HEK293 (cell line): ENCODE results near the gene RETREG3.

Experiments used
- CTCF ChIA-PET: fragments of 350-600 bp; formaldehyde crosslinking; extraction: SDS; loops from one replicate; lab custom pipeline; 2021; ENCODE audit warnings: antibody characterized with exemption; lab: Yijun Ruan, JAX
- POLR2A ChIA-PET: fragments of 300-600 bp; formaldehyde crosslinking; extraction: SDS; loops from one replicate; lab custom pipeline; 2020; ENCODE audit warnings: antibody characterized with exemption, inconsistent platforms; lab: Yijun Ruan, JAX
- H3K27ac ChIP-seq: fragments of 200-500 bp; sonication (Bioruptor generic); 2 replicates; pipeline ENCODE4 v1.5.1; 2014; ENCODE audit warnings: low read depth, low read length, control low read depth, inconsistent platforms; ENCODE audit errors: extremely low read depth
- H3K36me3 ChIP-seq, 2 experiments: fragments of 200-500 bp in 1 of 2; sonication (Bioruptor generic) in 1 of 2; 1 replicate in 1 of 2; 2 replicates in 1 of 2; pipeline ENCODE4 v1.5.1; 2014 to 2017; ENCODE audit warnings: inconsistent platforms in 2 of 2, low read length in 2 of 2; ENCODE audit not compliant: control insufficient read depth in 2 of 2, insufficient read depth in 1 of 2
- H3K4me1 ChIP-seq: fragments of 200-500 bp; sonication (Bioruptor generic); 2 replicates; pipeline ENCODE4 v1.5.1; 2014; ENCODE audit warnings: mild to moderate bottlenecking, low read length, inconsistent platforms; ENCODE audit not compliant: control insufficient read depth, insufficient read depth
- H3K4me3 ChIP-seq: 2 replicates; pipeline ENCODE4 v1.5.1; 2011; ENCODE audit warnings: low read depth, mild to moderate bottlenecking, control low read depth, low read length, moderate library complexity
- H3K9me3 ChIP-seq: fragments of 200-500 bp; sonication (Bioruptor generic); 2 replicates; pipeline ENCODE4 v1.5.1; 2014; ENCODE audit warnings: low read depth, low read length, inconsistent platforms; ENCODE audit not compliant: control insufficient read depth, insufficient read depth
- ELK4 ChIP-seq: IDR thresholded peaks from 2 replicates; pipeline ENCODE4 v1.6.1; 2011; ENCODE audit warnings: mild to moderate bottlenecking, low read depth, low read length, borderline replicate concordance
- GFI1B ChIP-seq: fragments of 450-650 bp; formaldehyde crosslinking; IDR thresholded peaks from 2 replicates; pipeline ENCODE4 v1.5.1; 2016; ENCODE audit warnings: missing biosample characterization, missing genetic modification characterization
- GLI4 ChIP-seq: fragments of 450-650 bp; formaldehyde crosslinking; IDR thresholded peaks from 2 replicates; pipeline ENCODE4 v1.5.1; 2016; ENCODE audit warnings: missing biosample characterization, missing genetic modification characterization
- GLIS1 ChIP-seq: fragments of 450-650 bp; formaldehyde crosslinking; IDR thresholded peaks from 2 replicates; pipeline ENCODE4 v1.5.1; 2016; ENCODE audit warnings: missing biosample characterization, missing genetic modification characterization
- KLF1 ChIP-seq: fragments of 450-650 bp; formaldehyde crosslinking; IDR thresholded peaks from 2 replicates; pipeline ENCODE4 v1.5.1; 2016; ENCODE audit warnings: missing biosample characterization, missing genetic modification characterization
- KLF10 ChIP-seq: fragments of 450-650 bp; IDR thresholded peaks from 2 replicates; pipeline ENCODE4 v1.5.1; 2018; ENCODE audit warnings: missing biosample characterization, mild to moderate bottlenecking, missing genetic modification characterization
- KLF17 ChIP-seq: fragments of 450-650 bp; formaldehyde crosslinking; IDR thresholded peaks from 2 replicates; pipeline ENCODE4 v1.5.1; 2016; ENCODE audit warnings: missing biosample characterization, missing genetic modification characterization
- KLF7 ChIP-seq: fragments of 450-650 bp; formaldehyde crosslinking; IDR thresholded peaks from 2 replicates; pipeline ENCODE4 v1.5.1; 2016; ENCODE audit warnings: missing biosample characterization, missing genetic modification characterization, borderline replicate concordance
- PATZ1 ChIP-seq: fragments of 450-650 bp; formaldehyde crosslinking; IDR thresholded peaks from 2 replicates; pipeline ENCODE4 v1.5.1; 2016; ENCODE audit warnings: missing biosample characterization, missing genetic modification characterization
- PBX3 ChIP-seq: sonication (generic); formaldehyde crosslinking; IDR thresholded peaks from 2 replicates; pipeline ENCODE4 v1.8.1; 2022; ENCODE audit warnings: mild to moderate bottlenecking, moderate library complexity, missing genetic modification reagents
- ZFHX2 ChIP-seq: fragments of 450-650 bp; formaldehyde crosslinking; conservative IDR thresholded peaks from 2 replicates; pipeline ENCODE4 v1.5.1; 2016; ENCODE audit warnings: missing biosample characterization, missing genetic modification characterization
- ZFP37 ChIP-seq: fragments of 450-650 bp; formaldehyde crosslinking; IDR thresholded peaks from 2 replicates; pipeline ENCODE4 v1.5.1; 2016; ENCODE audit warnings: missing biosample characterization, missing genetic modification characterization
- ZIC2 ChIP-seq: fragments of 450-650 bp; formaldehyde crosslinking; IDR thresholded peaks from 2 replicates; pipeline ENCODE4 v1.5.1; 2016; ENCODE audit warnings: missing biosample characterization, missing genetic modification characterization
- ZNF112 ChIP-seq: fragments of 450-650 bp; formaldehyde crosslinking; IDR thresholded peaks from 2 replicates; pipeline ENCODE4 v1.5.0; 2017; ENCODE audit warnings: missing biosample characterization, missing genetic modification characterization
- ZNF350 ChIP-seq: fragments of 450-650 bp; formaldehyde crosslinking; IDR thresholded peaks from 2 replicates; pipeline ENCODE4 v1.5.0; 2017; ENCODE audit warnings: missing biosample characterization, mild to moderate bottlenecking, missing genetic modification characterization
- ZNF362 ChIP-seq: fragments of 450-650 bp; formaldehyde crosslinking; IDR thresholded peaks from 2 replicates; pipeline ENCODE4 v1.5.1; 2016; ENCODE audit warnings: missing biosample characterization, missing genetic modification characterization
- ZNF398 ChIP-seq: fragments of 450-650 bp; formaldehyde crosslinking; IDR thresholded peaks from 2 replicates; pipeline ENCODE4 v1.5.1; 2017; ENCODE audit warnings: missing biosample characterization, missing genetic modification characterization
- ZNF433 ChIP-seq: fragments of 450-650 bp; formaldehyde crosslinking; IDR thresholded peaks from 2 replicates; pipeline ENCODE4 v1.5.1; 2016; ENCODE audit warnings: missing biosample characterization, missing genetic modification characterization, low read depth
- ZNF544 ChIP-seq: fragments of 450-650 bp; formaldehyde crosslinking; IDR thresholded peaks from 2 replicates; pipeline ENCODE4 v1.5.0; 2017; ENCODE audit warnings: missing biosample characterization, missing genetic modification characterization
- ZNF600 ChIP-seq: fragments of 450-650 bp; formaldehyde crosslinking; IDR thresholded peaks from 2 replicates; pipeline ENCODE4 v1.5.1; 2016; ENCODE audit warnings: missing biosample characterization, missing genetic modification characterization
- ZNF621 ChIP-seq: fragments of 450-650 bp; formaldehyde crosslinking; IDR thresholded peaks from 2 replicates; pipeline ENCODE4 v1.5.1; 2017; ENCODE audit warnings: missing biosample characterization, missing genetic modification characterization
- ZNF791 ChIP-seq: fragments of 450-650 bp; formaldehyde crosslinking; IDR thresholded peaks from 2 replicates; pipeline ENCODE4 v1.5.1; 2016; ENCODE audit warnings: missing biosample characterization, missing genetic modification characterization

The RETREG3 gene

GRCh38 chr17:42561897-42562387 is 47.2 kb downstream of the RETREG3 start, which contains the start of gene COASY (continued):
- no peak for TF ChIP-seq ZNF398 (tag by site-specific recombination)
- peak; percentile 65 for TF ChIP-seq KLF17
- TF ChIP-seq ZNF544: no peak

GRCh38 chr17:42560246-42560645 is 48.9 kb downstream of the RETREG3 start:
- ChIA-PET CTCF (interaction anchor here (2.1 kb wide), 1 partner anchor 12 kb away, joined by 6 read pairs; no protein-coding TSS in a partner anchor), POLR2A (interaction anchor here (1.0 kb wide), 1 partner anchor 17 kb away, joined by 3 read pairs; no protein-coding TSS in a partner anchor)
- H3K4me1 ChIP-seq: peaks cover 7% of the 10 kb centered on the region; the same call in 1 of the 2 replicates
- H3K27ac ChIP-seq: no peak overlapping the region
- H3K36me3 ChIP-seq: peaks cover 0 to 24% of the 10 kb centered on the region in 2 experiments; a peak in 2 of 3 replicates
- no peaks in the 10 kb centered on the region for H3K9me3 ChIP-seq
- H3K4me3 ChIP-seq: no peak overlapping the region
- TF ChIP-seq ZFP37 (tag by site-specific recombination): no peak
- peak; percentile 35; the same call in 1 of the 2 replicates for TF ChIP-seq ZIC2
- TF ChIP-seq GLI4 (tag by site-specific recombination): no peak
- peak; percentile 54; the same call in 1 of the 2 replicates for TF ChIP-seq GLIS1 (tag by site-specific recombination)
- TF ChIP-seq GFI1B (tag by site-specific recombination): no peak
- no peak for TF ChIP-seq ELK4
- TF ChIP-seq PBX3 (CRISPR knock-in tag): no peak

GRCh38 chr17:42559075-42559474 is 50.1 kb downstream of the RETREG3 start:
- Histone ChIP-seq H3K27ac (0 out of 2 replicates have a peak overlapping the region, but pooled peaks have one; percentile 11), H3K4me1 (peaks cover 10% of the 10 kb centered on the region; the same call in 1 of the 2 replicates), H3K36me3 (peaks cover 0 to 12% of the 10 kb centered on the region in 2 experiments; a peak in 2 of 3 replicates), H3K9me3 (no peaks in the 10 kb centered on the region), H3K4me3 (no peak overlapping the region)
- POLR2A ChIA-PET: interaction anchor here (0.6 to 1.0 kb wide), 2 partner anchors 15 to 151 kb away, joined by 3 read pairs; no protein-coding TSS in a partner anchor
- CTCF ChIA-PET: interaction anchor here (0.6 to 2.7 kb wide), 4 partner anchors 10 to 443 kb away, joined by 3 to 12 read pairs (median 4); partner anchors contain the start of gene PSMC3IP
- 0 out of 2 replicates have a peak, but pooled peaks have one; percentile 24 for TF ChIP-seq PATZ1 (tag by site-specific recombination)
- 0 out of 2 replicates have a peak, but pooled peaks have one; percentile 46 for TF ChIP-seq KLF7
- no peak for TF ChIP-seq ZNF350
- no peak for TF ChIP-seq KLF10
- TF ChIP-seq ZNF791: no peak
- peak; percentile 41; the same call in 1 of the 2 replicates for TF ChIP-seq ZNF362 (tag by site-specific recombination)
- TF ChIP-seq ZNF621 (tag by site-specific recombination): no peak
- TF ChIP-seq ZNF433 (tag by site-specific recombination): no peak
- no peak for TF ChIP-seq ZNF600 (tag by site-specific recombination)
- no peak for TF ChIP-seq ZNF112 (tag by site-specific recombination)
- peak; percentile 45; the same call in 1 of the 2 replicates for TF ChIP-seq KLF17
- peak; percentile 79 for TF ChIP-seq KLF1 (tag by site-specific recombination)
- TF ChIP-seq ZFHX2 (tag by site-specific recombination): no peak
